GM19025 (cell line): Measurements from ENCODE around the gene HCLS1.
A peak's percentile ranks its signal among the peaks of the same experiment; 100 is the strongest.
"Not testable (repeated sequence)": the region's sequence is repeated elsewhere in the genome, so short reads cannot be mapped to it uniquely, and the experiment has no call there.

Source experiments
- ATAC-seq: cut with Tn5 transposase; IDR thresholded peaks from one replicate; pipeline ENCODE4 v1.9.1; 2021; ENCODE audit warnings: mild to moderate bottlenecking, low read depth, moderate library complexity; ENCODE audit not compliant: unreplicated experiment

The HCLS1 gene, protein sequence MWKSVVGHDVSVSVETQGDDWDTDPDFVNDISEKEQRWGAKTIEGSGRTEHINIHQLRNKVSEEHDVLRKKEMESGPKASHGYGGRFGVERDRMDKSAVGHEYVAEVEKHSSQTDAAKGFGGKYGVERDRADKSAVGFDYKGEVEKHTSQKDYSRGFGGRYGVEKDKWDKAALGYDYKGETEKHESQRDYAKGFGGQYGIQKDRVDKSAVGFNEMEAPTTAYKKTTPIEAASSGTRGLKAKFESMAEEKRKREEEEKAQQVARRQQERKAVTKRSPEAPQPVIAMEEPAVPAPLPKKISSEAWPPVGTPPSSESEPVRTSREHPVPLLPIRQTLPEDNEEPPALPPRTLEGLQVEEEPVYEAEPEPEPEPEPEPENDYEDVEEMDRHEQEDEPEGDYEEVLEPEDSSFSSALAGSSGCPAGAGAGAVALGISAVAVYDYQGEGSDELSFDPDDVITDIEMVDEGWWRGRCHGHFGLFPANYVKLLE

DNA sequence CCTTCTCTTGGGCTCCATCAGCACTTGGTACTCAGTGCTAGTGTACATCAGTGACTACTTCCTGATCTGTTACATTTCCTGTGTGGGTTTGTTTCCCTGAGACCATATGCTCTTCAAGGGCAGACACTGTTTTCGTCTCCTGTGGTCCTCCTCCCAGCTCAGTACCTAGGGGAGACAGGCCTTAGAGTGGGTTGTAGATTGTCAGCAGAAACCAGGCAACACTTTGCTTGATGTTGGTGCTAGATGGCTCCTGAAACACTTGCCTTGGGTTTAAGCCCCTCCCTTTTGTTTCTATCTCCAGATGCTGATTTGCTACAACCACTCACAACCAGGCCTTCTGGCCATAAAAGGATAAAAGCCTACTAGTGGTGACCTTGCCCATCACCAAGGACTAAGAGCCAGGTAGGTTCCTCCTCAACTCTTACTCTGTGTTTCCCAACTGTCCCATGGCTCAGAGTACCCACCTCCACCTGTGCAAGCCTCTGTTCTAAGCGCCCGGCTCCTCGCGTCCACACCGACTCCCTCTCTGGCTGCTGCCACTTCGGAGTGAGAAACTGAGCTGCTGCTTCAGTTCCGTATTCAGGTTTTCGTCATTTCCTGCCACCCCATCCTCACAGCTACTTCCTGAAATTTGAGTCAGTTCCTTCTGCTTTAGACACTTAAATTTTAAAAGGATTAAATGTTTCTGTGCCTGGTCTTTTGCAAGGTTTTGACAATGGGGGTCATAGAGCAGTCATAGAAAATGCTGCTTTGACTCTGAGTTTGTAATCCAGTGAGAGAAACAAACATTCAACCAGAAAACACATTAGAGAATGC lies at the start of gene HCLS1:
Gene HCLS1 (minus strand): TSS at position 548 of the 816 bp plus-strand sequence. CDS start 2,556 bp downstream, outside the sequence.
- ATAC-seq: peak; percentile 80

DNA sequence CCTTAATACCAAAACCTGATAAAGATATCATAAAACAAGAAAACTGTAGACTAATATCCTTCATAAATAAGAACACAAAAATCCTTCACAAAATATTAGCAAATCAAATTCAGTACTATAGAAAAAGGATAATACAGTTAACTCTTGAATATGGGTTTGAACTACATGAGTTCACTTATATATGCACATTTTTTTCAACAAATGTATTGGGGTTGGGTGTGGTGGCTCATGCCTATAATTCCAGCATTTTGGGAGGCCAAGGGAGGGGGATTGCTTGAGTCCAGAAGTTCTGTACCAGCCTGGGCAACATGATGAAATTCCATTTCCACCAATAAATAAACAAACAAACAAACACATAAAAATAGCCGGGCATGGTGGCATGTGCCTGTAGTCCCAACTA lies 49.6 kb upstream of the HCLS1 start:
- no peak for ATAC-seq

DNA sequence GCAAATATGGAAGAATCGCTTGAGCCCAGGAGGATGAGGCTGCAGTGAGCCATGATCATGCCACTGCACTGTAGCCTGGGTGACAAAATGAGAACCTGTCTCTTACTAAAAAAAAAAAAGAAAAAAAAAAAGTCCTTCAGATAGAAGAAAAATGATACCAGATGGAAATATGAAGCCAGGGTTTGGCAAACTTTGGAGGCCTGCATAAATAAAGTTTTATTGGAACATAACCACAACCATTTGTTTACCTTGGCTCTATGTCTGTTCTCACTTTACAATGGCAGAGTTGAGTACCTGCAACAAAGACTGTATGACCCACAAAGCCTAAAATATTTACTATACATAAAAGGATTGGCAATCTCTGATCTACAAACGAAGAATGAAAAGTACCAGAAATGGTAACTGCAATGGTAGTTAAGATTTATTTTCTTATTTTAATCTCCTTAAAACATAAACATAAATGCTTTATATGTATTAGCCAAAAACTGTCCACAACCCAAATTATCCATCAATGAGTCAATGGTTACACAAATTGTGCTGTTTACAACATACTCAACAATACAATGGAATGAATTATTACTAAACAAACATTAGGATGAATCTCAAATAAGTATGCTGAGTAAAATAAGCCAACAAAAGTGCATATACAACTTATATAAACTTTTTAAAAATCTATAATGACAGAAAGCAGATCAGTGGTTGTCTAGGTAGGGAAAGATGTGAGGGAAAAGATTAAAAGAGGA lies 47.0 kb upstream of the HCLS1 start:
- ATAC-seq: no peak

DNA sequence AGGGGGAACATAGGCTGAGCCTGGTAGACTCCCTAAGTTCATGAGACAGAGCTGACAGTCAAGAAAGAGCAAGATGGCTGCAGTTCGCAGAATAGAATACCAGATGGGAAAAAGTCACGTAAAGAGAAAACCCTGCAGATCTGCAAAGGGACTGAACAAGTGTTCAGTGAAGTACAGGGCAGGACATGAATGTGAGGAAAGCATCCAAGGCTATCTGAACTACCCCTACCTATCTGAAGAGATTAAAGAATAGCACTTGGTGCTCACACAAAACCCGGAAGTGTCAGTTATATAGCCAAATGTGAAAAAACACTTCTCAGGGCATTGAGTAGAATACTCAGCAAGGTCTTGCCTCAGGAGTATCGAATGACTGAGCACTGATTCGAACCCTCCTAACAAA lies 44.8 kb upstream of the HCLS1 start:
- no peak for ATAC-seq

DNA sequence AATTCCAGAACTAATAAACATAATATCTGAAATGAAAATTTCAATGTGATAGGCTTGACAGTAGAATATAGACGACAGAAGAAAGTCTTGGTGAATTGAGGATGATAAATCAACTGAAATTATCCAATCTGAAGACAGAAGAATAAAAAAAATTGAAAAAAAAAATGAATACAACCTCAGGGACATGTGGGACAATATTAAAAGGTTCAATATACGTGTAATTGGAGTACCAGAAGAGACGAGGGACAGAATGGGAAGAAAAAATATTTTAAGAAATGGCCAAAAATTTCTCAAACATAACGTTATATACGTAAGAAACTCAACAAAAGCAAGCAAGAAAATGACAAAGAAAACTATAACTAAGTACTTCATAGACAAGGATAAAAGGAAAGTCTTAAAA lies 43.3 kb upstream of the HCLS1 start:
- ATAC-seq: no peak

DNA sequence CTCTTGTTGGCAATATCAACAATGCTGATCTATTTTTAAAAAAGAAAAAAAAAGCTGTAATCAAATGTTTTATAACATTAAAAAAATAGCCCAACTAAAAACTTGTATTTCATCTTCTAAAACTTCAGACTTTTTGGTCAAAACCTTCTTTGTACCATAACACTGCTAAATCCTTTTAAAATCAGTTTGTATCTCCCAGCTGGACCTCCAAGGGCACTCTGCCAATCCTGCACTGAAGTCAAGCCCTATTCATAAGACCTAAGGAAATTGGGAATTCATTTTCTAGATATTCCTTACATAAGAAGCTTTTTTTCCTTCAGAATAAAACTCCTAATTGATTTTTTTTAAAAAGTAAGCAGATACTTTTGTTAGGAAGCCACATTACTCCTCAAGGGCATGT lies 38.2 kb upstream of the HCLS1 start:
- ATAC-seq: no peak

DNA sequence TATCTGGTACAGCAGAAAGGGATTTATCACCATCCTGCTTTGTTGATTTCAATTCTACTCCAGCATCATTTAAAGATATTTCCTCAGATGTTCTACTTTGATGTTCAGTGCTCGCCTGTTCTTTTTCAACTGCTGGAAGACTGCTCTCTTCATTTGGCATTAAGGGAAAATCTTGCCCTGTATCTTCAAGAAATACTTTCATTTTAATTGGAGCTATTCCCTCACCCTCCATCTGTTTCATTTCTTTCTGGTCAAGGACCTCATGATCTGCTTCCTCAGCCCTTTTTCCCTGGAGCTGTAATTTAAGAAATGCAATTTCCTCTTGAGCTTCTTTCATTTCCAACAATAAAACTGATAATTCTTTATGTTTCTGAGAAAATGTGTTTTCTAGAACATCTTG lies 37.8 kb upstream of the HCLS1 start:
- ATAC-seq: no peak

DNA sequence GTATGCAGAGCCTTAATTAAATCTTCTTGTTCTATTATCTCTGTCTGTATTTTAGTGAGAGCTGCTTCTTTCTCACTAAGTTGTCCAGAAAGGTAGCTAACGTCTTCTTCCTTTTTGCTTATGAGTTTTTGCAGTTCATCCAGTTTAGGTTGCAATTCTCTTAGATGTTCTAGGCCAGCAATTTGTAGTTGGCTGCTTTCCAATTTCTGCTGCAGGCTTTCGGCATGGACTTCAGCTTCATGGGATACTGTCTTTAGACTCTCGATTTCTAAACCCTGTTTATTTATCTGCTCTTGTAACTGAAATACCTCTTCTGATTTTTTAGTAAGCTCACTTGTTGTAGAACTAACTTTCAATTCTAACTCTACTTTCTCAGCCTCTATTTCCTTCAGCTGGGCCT lies 35.5 kb upstream of the HCLS1 start:
- ATAC-seq: no peak

DNA sequence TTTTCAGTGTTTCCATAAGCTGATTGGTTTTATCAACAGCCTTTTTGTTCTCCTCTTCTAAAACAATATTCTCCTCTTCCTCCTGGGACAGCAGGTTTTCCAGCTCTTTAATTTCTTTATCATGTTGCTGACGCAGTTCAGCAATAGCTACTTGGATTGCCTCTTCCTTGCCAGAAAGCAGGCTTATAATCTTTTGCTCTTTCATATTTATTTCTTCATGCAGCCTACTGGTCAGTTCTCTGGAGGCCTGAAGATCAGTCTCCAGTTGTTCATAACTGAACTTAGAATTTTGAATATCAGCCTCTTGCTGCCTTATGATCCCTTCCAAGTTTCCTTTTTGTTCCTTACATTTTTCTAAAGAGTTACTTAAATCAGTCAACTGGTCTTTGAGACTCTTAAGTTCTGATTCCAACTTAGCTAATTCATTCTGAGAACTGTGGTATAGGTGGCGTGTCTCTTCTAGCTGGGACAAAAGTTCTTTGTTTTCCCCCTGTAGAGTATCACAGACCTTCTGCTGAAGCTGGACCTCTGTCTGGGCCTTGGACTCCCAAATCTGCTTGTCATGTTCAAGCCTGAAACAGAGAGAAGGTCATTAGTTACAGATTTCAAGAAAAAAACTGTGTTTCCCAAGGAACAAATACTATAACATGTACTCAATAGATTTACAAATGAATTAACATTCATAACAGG lies 31.5 kb upstream of the HCLS1 start:
- no peak for ATAC-seq

DNA sequence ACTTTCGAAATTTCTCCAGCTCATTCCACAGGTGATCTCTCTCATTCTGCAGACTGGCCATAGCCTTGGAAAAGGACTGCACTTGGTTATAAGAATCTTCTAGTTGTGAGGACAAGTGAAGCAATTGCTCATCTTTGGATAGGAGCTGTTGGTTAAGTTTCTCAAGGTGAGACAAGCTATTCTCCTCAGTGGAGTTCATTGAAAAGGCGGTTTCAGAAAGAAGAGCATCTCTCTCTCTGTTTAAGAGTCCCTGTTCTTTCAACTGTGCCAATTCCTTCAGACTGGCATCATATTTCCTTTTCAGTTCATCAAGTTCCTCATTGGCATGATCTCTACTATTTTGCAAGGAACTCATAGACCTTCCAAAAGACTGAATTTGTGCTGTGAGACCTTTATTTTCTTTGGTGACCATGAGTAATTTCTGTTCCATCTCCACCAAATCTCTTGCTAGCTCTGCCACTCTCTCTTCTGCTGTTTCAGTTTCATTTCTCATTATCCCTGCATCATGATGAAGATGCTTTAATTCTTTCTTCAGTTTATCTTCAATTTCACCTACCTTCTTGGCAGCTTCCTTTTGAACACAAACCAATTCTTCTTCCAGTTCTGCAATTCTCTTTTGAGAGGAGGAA lies 30.2 kb upstream of the HCLS1 start:
- ATAC-seq: peak; percentile 58

DNA sequence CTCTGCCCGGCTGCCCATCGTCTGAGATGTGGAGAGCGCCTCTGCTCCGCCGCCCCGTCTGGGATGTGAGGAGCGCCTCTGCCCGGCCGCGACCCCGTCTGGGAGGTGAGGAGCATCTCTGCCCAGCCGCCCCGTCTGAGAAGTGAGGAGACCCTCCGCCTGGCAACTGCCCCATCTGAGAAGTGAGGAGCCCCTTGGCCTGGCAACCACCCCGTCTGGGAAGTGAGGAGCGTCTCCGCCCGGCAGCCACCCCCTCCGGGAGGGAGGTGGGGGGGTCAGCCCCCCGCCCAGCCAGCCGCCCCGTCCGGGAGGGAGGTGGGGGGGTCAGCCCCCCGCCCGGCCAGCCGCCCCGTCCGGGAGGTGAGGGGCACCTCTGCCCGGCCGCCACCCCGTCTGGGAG lies 28.0 kb upstream of the HCLS1 start:
- not testable (repeated sequence) for ATAC-seq

DNA sequence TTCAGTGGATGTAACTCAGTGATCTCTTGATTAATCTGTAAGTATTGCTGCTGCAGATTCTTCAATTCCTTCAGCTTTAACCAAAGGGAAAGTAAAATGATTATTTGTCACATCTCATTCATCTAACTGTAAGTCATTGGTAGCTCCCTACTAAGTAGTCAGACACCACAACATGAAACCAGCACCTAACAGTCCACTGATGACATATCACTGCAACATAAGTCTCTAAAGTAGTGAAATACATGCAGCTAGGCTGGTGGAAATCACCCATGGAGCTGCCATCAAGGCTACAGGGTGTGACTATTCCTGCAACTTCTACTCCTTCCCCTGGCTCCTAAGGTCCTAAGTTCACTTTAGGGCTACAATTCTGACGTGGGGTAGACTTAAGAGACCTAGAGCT lies 21.1 kb upstream of the HCLS1 start:
- no peak for ATAC-seq

DNA sequence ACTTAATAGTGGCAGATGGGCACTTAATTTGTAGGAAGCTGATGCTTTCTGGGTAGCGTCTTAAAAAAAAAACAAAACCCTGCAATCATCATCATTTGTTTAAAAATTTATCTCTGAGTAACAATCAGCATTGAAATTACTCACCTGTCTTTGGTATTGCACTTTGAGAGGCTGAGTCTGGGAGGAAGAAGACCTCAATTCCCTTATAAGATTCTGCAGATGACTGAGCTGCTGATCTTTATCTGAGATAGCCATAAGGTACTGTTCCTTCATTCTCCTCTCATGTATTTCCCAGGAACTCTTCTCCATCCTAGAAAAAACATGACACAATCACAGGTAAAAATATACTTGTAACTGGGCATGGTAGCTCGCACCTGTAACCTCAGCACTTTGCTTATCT lies 16.4 kb upstream of the HCLS1 start:
- no peak for ATAC-seq

DNA sequence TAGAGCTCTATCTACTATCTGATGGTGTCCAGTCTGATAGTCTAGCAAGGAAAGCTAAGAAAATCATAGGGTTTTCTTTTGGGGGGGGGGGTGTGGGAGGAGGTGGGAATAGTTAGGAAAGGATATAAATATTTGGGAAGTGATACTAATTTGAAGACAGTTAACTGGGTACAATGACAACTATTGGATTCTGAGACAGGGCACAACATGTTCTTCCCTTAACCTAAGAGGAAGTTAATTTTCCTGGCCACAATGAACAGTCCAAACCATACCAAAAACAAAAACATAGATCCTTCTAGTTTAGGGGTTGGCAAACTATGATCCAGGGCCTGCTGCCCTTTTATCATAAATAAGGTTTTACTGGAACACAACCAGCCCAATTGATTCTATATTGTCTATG lies 10.0 kb upstream of the HCLS1 start:
- ATAC-seq: no peak

DNA sequence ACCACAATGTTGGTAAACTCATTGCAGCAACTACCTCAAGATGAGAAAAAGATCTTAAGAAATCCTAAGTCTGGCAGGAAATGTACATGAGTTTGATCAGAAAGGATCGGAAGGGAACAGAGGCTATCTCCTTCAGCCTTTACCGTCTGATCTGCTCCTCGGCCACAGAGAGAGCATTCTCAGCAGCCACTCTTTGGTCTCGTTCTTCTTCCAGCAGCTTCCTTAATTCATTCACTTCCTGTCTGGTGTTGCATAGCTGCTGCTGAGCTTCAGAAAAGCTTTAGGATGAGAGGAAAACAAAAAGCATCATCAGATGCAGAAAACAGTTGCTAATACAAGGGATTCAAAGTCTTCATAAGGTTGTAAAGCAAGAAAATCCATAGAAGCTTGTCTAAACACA lies 6.6 kb upstream of the HCLS1 start:
- ATAC-seq: no peak

DNA sequence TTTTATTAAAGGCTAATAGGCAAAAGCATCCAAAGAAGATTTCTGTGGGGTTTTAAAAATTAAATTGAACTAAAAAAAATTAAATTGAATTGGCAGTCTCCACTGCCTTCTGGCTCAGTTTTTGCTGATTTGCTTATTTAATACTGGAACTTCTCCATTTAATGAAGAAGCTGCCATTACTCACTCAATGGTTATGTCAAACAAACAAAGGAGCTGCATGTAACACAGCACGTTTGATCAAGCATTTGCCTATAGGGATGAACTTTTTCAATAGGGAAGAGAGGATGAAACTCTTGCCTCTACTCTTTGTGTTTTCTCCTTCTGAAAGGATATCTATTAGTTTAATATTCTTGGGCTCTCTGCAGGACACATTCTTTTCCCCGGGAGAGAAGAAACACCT lies 4.8 kb upstream of the HCLS1 start:
- ATAC-seq: no peak

DNA sequence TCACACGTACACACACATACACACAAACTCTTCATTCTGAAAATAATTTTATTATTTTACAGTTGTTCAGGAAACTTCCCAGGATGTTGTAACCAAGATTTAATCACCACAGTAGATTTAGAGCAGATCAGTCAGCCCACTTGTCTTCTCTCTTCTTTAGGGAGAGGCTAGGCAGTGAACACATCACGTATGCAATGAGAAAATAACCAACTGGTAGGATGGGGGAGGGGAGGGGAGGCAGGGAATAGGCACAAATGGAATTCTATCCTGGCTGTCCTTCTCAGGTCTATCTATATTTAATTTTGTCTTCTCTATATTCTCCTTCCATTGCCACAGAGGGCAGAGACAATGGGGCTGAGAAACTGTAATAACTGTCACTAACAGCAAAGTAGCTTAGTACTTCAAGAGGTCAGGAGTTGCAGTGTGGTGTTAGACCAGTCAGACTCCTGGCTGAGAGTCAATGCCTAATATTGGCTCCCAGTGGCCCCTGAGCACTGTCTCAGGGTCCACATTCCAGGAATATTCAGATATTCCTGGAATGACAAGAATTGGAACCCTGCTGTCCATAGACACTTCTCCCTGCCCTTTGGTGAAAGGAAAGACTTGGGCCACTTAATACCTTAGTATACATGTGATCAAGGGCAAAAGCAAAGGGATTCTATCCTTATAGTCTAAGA lies 2.6 kb upstream of the HCLS1 start:
- no peak for ATAC-seq

DNA sequence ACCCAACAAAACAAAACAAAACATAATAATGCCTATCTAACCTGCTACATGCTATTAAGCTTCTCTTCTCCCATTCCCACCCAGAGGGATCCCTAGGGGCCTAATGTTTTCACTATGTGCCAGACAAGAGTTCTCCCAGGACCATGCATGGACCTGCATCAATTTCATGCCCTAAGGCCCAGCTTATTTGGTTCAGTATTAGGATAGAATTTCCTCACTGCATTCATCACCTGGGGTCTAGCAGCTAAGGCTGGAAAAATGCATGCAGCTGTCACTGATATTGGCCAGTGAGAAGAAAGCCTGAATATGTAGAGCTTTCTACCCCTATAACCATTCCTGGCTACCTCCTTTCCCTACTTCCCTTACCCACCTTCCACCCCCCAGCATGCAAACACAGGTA lies 2.0 kb upstream of the HCLS1 start:
- no peak for ATAC-seq

DNA sequence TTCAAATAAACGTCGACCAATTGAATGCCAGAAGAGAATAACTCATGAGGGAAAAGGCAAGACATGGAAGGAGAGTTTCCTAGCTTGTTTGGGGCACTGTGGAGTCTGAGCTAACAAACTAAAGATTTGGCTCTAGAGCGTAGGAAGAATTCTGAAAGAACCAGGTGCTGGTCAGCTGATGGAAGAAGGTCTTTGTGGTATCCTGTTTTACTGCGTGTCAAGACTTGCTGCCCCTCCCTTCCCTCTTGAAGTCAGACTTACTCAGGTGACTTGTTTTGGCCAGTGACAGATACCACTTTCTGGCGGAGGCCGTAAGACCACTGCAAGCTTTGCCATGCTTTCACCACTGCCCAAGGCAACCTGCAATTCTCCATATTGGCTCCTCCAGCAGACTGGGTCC lies 673 bp upstream of the HCLS1 start:
- no peak for ATAC-seq
